Cardiac muscle cell (in vitro differentiated cells and primary cell): ENCODE results near the gene SLC39A6. TPM values are rescaled to one million over a fixed set of nuclear protein-coding genes. Genes with fewer than 3 reads are reported as not detected.

Source experiments
- DNase-seq, 2 donors: peaks; one replicate each; pipeline versions ENCODE4 v3.0.0 to v3.0.0-alpha.2; 2010 to 2017; ENCODE audit warnings: low read depth in 1 of 2, low spot score in 1 of 2
- H3K27ac ChIP-seq: fragments of 200-600 bp; sonication (generic); 2 replicates; pipeline ENCODE4 v1.5.1; 2016
- H3K27me3 ChIP-seq: fragments of 200-600 bp; sonication (generic); 2 replicates; pipeline ENCODE4 v1.6.0; 2016; ENCODE audit warnings: control low read depth
- H3K36me3 ChIP-seq: fragments of 200-600 bp; sonication (generic); 2 replicates; pipeline ENCODE4 v1.5.1; 2016; ENCODE audit warnings: control low read depth
- H3K4me1 ChIP-seq: fragments of 200-600 bp; sonication (generic); 2 replicates; pipeline ENCODE4 v1.8.1; 2017; ENCODE audit warnings: low read depth, mild to moderate bottlenecking, mixed run types
- H3K4me3 ChIP-seq: fragments of 200-600 bp; sonication (generic); 2 replicates; pipeline ENCODE4 v1.5.1; 2016; ENCODE audit warnings: mild to moderate bottlenecking
- H3K9me3 ChIP-seq: fragments of 200-600 bp; sonication (generic); 2 replicates; pipeline ENCODE4 v1.5.1; 2017; ENCODE audit warnings: low read depth, mild to moderate bottlenecking, control low read depth
- polyA plus RNA-seq: library from polyadenylated mRNA; unstranded; fragments of >200 nt; fragmentation: Nextera tagmentation; extraction: Ambion mirVana; gene quantifications from 2 replicates; pipeline ENCODE4 v1.2.1, GENCODE V29; 2016
- total RNA-seq: library from RNA; depleted of rRNA; stranded (reverse); fragments of >200 nt; gene quantifications from 2 replicates; pipeline ENCODE4 v1.2.3, GENCODE V29; 2016
- TF ChIP-seq, protein P1 (sequence below): IDR thresholded peaks from 2 replicates; pipeline ENCODE4 v1.5.1; 2012; ENCODE audit warnings: low read depth, mild to moderate bottlenecking, low read length

Gene SLC39A6
- total and polyA plus RNA-seq, 2 experiments from 2014 or later, result 24.1 to 33.7 TPM

DNA sequence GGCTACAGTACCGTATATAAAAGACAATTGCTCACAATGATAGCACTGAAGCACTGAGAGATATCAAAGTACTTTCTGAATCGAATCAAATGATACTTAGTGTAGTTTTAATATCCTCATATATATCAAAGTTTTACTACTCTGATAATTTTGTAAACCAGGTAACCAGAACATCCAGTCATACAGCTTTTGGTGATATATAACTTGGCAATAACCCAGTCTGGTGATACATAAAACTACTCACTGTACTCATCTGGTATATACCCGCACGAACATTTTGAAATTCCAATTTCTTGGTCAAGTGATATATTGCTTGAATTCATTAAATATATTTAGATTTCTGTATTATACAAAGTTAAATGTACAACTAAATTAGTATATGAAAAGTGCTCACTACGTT is 20.5 kb downstream of the SLC39A6 start:
- no peaks in the 10 kb centered on the region for H3K4me1 ChIP-seq
- TF ChIP-seq, protein P1, sequence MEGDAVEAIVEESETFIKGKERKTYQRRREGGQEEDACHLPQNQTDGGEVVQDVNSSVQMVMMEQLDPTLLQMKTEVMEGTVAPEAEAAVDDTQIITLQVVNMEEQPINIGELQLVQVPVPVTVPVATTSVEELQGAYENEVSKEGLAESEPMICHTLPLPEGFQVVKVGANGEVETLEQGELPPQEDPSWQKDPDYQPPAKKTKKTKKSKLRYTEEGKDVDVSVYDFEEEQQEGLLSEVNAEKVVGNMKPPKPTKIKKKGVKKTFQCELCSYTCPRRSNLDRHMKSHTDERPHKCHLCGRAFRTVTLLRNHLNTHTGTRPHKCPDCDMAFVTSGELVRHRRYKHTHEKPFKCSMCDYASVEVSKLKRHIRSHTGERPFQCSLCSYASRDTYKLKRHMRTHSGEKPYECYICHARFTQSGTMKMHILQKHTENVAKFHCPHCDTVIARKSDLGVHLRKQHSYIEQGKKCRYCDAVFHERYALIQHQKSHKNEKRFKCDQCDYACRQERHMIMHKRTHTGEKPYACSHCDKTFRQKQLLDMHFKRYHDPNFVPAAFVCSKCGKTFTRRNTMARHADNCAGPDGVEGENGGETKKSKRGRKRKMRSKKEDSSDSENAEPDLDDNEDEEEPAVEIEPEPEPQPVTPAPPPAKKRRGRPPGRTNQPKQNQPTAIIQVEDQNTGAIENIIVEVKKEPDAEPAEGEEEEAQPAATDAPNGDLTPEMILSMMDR, result no peak
- peaks cover 36% of the 10 kb centered on the region for H3K36me3 ChIP-seq

DNA sequence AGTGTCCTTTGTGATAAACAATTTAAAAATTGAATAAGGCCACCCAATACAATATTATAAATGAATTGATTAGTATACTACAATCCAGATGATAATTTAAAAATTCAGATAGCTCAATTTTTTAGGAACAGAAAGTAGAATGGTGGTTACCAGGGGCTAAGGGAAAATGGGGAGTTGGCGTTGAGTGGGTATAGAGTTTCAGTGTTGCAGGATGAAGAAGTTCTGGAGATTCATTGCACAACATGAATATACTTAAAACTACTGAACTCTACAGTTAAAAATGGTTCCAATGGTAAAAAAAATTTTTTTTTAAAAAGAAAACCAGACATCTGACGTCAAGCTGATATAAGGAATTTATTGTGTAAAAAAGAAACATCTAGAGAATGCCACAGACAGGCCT is 20.9 kb downstream of the SLC39A6 start:
- TF ChIP-seq, protein P1, result no peak
- H3K27me3 ChIP-seq, result no peaks in the 10 kb centered on the region
- no peaks in the 10 kb centered on the region for H3K4me1 ChIP-seq
- no peak overlapping the region for H3K27ac ChIP-seq
- DNase-seq, result no peak
- H3K4me3 ChIP-seq, result no peak overlapping the region
- H3K36me3 ChIP-seq, result peaks cover 32% of the 10 kb centered on the region
- H3K9me3 ChIP-seq, result no peaks in the 10 kb centered on the region

More for the DNA sequence above, 20.5 kb downstream of the SLC39A6 start:
- H3K27me3 ChIP-seq, result no peaks in the 10 kb centered on the region
- H3K9me3 ChIP-seq, result no peaks in the 10 kb centered on the region
- no peak overlapping the region for H3K4me3 ChIP-seq
- H3K27ac ChIP-seq, result no peak overlapping the region
- no peak for DNase-seq

DNA sequence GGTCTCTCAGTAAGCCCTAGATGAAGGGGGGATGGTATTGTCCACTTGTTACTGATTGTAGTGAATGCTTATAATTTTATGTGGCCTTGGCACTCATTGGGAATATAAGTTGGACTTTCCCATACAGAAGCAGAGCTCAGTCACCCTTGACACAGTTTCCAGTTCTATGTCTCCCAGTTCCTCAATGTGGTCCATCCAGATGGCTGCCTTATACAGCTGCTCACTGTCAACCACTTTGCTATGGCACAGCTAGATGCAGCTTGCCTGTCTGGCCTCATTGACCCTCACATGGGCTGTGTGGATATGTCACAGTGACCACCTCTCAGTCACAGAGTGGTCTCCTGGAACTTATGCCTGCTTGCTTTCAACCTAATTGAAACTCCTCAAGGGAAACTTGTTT is 21.7 kb downstream of the SLC39A6 start:
- Histone ChIP-seq H3K27me3 (no peaks in the 10 kb centered on the region), H3K36me3 (peaks cover 30% of the 10 kb centered on the region), H3K4me3 (no peak overlapping the region), H3K9me3 (no peaks in the 10 kb centered on the region), H3K27ac (no peak overlapping the region), H3K4me1 (no peaks in the 10 kb centered on the region)
- no peak for DNase-seq
- TF ChIP-seq, protein P1, result no peak

DNA sequence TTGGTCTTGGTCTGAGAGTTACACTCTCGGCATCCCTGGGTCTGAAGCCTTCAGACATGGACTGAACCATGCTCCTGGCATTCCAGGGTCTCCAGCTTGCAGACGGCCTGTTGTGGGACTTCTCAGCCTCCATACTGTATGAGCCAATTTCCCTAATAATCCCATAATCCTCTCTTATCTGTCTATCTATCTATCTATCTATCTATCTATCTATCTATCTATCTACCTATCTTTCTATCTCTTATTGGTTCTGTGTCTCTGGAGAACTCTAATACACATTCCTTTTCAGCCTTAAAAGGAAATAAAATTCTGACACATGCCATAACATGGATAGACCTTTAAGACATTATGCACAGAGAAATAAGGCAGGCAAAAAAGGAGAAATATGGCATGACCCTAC is 24.4 kb downstream of the SLC39A6 start:
- TF ChIP-seq, protein P1, result no peak
- no peaks in the 10 kb centered on the region for H3K27me3 ChIP-seq
- no peak overlapping the region for H3K4me3 ChIP-seq
- no peaks in the 10 kb centered on the region for H3K4me1 ChIP-seq
- no peak overlapping the region for H3K27ac ChIP-seq
- DNase-seq, result no peak
- no peaks in the 10 kb centered on the region for H3K9me3 ChIP-seq
- peaks cover 8% of the 10 kb centered on the region for H3K36me3 ChIP-seq

DNA sequence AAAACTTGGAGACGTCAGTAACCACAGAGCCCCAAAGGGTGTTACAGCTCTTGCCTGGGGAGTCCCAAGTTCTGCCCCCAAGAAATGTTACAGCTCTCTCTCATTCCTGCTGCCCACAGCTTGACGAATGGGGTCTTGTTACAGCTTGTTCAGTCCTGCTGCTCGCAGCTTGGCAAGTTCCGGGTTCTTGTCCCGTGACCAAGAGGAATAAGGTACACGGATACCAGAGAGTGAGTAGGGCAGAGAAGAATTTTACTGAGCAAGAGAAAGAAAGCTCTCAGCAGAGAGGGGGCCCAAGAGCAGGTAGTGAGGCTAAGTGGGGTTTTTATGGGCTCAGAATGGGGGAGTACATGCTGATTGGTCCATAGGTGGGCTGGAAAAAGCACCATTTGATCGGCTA is 27.2 kb downstream of the SLC39A6 start:
- no peaks in the 10 kb centered on the region for H3K36me3 ChIP-seq
- TF ChIP-seq, protein P1, result no peak

DNA sequence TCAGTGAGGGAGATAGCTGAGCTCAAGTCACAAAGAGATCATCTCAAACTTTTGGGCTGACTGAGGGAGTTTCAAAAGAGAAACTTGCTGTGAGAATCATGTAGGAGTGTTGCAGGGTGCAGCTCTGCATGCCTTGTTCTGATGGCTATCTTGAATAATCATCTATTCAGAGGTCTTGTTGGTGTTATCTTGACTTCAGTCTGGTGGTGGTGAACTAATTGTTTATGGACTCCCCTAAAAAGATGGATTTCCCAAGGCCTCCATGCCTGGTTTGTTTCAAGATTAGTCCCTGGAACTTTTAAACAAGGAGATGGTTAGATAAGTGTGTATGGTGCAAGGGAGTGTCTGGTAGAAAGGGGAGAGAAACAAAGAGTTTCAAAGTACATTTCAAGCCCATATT is 29.8 kb downstream of the SLC39A6 start:
- H3K4me3 ChIP-seq, result no peak overlapping the region

More for the DNA sequence above, 27.2 kb downstream of the SLC39A6 start:
- DNase-seq, result no peak
- no peaks in the 10 kb centered on the region for H3K4me1 ChIP-seq
- H3K9me3 ChIP-seq, result no peaks in the 10 kb centered on the region
- H3K27me3 ChIP-seq, result no peaks in the 10 kb centered on the region
- no peak overlapping the region for H3K4me3 ChIP-seq
- no peak overlapping the region for H3K27ac ChIP-seq

More for the DNA sequence above, 29.8 kb downstream of the SLC39A6 start:
- no peaks in the 10 kb centered on the region for H3K9me3 ChIP-seq
- no peaks in the 10 kb centered on the region for H3K36me3 ChIP-seq
- no peaks in the 10 kb centered on the region for H3K4me1 ChIP-seq
- TF ChIP-seq, protein P1, result no peak
- no peak overlapping the region for H3K27ac ChIP-seq
- peak in 1 of 2 donors; percentile 6 for DNase-seq
- H3K27me3 ChIP-seq, result no peaks in the 10 kb centered on the region
